DOHH2 (cell line): Measurements from ENCODE around the gene C3AR1.

Source experiments
- CTCF ChIP-seq: fragments of 200-600 bp; sonication (generic); IDR thresholded peaks from one replicate; pipeline ENCODE4 v1.5.1; 2014; ENCODE audit warnings: antibody characterized with exemption, mild to moderate bottlenecking, low read depth, low read length; ENCODE audit not compliant: poor library complexity, severe bottlenecking
- EZH2phosphoT487 ChIP-seq: fragments of 200-600 bp; sonication (generic); IDR thresholded peaks from 2 replicates; pipeline ENCODE4 v1.6.1; 2017; ENCODE audit warnings: borderline replicate concordance, mild to moderate bottlenecking, antibody characterized with exemption, low read length, moderate library complexity, mixed read lengths

- TF ChIP-seq CTCF (no peak), EZH2phosphoT487 (no peak)
Observed at GRCh38 chr12:8028267-8028666, 37.9 kb downstream of the C3AR1 start.
